Left cardiac atrium (tissue), 4 donors: ENCODE measurements around the gene EXOC1L. TPM values are rescaled to one million over a fixed set of nuclear protein-coding genes. Genes with fewer than 3 reads are reported as not detected.
A peak's percentile ranks its signal among the peaks of the same experiment; 100 is the strongest.

ENCODE experiments used
- ATAC-seq, 2 donors: fragments of 200-7000 bp; cut with Tn5 transposase; one replicate each; pipeline ENCODE4 v1.9.1; 2020; ENCODE audit warnings: mild to moderate bottlenecking in 2 of 2, moderate library complexity in 2 of 2
- DNase-seq: peaks from one replicate; pipeline ENCODE4 v3.0.0-alpha.2; 2020
- intact Hi-C, 2 donors: fragments of 100-400 bp; cut with DNase I; formaldehyde crosslinking; loops; one replicate each; pipeline versions ENCODE4 v1.14.1 to v1.15.1; 2022 to 2023
- total RNA-seq, 2 donors: library from RNA; stranded (reverse); fragmentation: NEBNext Ultra II Directional; extraction: Animal tissue kit (Norgen Biotek cat#: 25700); gene quantifications; one replicate each; pipeline ENCODE4 v1.2.1, GENCODE V29; 2021
- donor health status: DM: no; HTN: yes; CAD: no.
- donor health status: DM: no; HTN: yes; CAD: no; lungs with severe emphysema.
- donor health status: DM: yes; HTN: yes; CAD: no.
- donor health status: Dilated cardiomyopathy.

Gene EXOC1L
- total RNA-seq, 2 donors from 2014 or later = not detected

DNA sequence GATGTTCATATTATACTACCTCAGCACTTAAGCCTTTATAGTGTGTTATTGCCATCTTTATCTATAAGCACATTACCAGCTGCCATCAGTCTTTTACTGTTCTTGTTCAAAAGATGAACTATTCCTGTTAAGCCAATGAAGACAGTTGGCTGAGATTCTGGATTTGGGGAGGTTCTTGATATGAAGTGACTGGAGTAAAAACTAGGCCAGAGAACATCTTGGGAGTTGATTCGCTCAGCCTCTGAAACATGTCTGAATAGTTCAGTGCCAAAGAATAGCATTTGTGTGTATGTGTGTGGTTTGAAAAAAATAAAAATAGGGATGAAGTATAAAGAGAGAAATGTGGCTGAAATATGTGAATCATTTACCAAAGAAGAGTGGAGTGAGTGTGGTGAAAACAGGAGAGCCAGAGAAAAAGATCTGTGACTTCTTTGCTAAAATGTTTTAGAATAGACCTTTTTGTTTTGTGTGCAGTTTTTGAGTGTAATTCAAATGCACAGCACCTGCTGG lies 49.0 kb downstream of the EXOC1L start:
- ATAC-seq (no peak), DNase-seq (no peak)
- intact Hi-C loops = no loop called here

DNA sequence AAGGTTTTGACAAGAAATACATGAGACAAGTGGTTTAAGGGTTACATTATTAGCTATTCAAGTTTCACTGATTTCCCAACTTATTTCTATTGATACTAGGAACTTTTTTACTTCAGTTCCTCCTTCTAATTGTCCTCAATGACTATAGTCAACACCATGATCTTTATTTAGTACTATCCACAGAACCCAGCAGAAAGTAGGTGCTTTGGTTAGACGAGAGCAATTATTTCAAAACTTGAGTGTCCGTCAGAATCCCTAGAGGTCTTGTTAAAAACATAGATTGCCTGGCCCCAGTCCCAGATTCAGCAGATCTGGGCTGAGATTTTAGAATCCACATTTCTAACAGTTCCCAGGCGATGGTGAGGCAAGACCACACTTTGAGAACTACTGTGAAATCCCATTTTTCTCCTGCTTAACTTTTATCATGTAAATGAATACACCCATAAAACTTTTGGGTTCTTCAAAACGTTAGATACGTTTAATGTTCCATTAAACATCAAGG lies 51.8 kb downstream of the EXOC1L start:
- ATAC-seq (peak in 1 of 2 donors; percentile 53), DNase-seq (no peak)
- intact Hi-C loops = no loop called here

DNA sequence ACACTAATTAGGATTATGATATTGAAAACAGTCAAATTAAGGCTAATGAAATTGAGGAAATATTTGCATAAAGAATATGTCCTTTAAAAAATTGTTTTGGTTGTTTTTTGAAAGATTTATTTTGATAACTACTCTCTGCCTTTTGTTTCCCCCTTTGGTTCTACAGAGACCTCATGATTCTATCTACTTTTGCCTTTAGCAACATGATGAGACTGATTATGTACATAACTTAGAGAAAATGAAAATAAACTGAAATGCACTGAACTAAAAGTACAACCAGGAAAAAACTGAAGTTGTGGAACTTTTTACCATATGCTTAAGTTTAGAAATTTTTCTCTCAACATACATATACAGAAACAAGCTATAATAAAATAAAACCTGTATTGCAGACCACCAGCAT lies 55.2 kb downstream of the EXOC1L start:
- intact Hi-C loops = no loop called here
- no peak for ATAC-seq
- no peak for DNase-seq

DNA sequence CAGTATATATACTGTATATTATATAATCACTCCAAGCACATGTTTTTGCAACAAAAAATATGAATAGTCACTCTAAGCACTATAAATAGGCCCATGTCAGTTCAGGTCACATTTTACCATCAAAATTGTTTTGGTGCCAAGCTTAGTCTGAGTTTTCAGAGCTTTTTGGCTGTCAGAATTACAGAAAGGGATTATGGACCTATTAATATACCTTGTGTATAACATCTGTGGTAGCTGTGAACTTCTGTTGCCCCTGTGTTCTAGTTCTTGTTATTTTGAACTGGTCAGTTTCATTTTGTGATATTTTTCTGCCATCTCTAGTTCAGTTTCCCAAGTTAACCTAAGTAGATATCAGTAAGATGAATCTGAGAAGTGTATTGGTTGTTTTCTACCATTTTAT lies 56.8 kb downstream of the EXOC1L start:
- no peak for ATAC-seq
- DNase-seq = no peak
- intact Hi-C loops = no loop called here

DNA sequence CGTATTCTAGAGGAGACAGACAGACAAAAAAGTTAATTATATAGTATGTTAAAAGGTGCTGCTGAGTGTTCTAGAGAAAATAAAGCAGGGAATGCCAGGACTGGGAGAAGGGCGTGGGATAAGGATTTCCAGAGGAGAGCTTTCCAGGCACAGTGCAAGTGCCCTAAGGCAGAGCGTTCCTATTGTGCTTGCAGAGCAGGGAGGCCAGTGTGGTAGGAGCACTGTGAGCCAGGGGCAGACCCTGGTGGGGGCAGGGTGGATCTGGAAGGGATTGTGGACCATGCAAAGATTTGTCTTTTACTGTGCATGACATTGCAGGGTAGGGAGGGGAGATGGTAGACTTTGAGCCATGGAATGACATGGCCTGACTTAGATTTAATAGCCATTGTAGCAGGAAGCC lies 59.6 kb downstream of the EXOC1L start:
- ATAC-seq = no peak
- intact Hi-C loops = no loop called here
- DNase-seq = no peak

DNA sequence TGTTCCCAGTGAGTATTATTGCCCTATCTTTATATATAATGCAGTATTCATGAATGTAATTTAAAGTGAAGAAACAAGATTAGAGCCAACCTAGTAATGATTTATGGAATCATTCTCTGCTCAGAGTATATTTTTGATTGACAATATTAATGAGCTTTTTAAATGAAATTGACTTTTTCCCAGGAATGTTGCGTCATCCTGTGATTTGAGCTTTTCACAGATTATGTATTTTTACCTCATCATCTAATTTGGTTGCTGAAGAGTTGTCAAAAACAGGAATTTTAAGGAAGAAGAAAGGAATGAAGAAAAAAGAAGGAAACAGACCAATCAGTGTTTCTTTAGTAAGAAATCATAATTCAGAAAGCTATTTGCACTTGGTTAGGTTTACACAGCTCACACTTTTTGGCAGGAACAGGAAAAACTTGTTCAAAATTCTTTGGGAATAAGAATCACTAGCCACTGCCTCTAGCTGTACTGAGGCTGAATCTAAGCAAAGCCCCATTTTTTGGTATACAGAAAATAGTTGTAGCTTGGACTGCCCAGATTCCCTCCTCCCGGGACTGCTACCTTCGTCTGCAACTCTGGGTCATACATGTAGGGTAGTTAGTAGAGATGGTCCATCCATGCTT lies 61.2 kb downstream of the EXOC1L start:
- DNase-seq (no peak), ATAC-seq (no peak)
- intact Hi-C loops = no loop called here

DNA sequence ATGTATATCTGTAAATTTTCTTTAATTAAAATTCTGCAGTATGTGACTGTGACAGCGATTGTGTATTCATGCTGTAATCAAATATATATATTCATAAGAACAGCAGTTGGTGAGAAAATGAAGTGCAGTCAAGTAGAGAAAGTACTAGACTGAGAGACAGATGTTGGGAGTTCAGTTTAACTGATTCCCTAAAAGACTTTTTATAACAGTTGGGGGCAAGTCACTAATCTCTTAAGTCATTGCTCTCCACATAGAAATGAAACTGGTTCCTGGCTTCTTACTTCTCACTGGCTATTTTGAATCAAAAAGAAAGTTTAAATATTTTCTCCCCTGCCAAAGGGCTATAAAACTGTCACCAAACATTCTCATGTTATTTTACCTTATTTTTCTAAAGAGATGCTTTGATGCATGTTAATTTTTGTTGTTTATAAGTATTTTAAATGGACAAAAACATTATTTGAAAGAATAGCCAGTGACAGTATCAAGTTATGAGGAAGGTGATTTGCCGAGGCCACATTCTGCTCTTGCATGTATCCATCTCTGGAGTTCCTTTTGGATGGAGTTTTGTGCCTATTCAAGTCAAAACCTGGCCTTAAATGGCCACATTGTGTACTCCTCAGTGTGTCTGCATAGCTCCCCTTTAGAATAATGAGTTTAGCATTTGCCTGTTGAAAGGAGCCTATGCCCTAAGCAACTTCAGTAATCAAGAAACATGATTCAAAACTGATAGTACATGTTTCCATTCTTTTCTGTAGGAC lies 64.7 kb downstream of the EXOC1L start:
- intact Hi-C loops = no loop called here
- DNase-seq (no peak), ATAC-seq (no peak)

DNA sequence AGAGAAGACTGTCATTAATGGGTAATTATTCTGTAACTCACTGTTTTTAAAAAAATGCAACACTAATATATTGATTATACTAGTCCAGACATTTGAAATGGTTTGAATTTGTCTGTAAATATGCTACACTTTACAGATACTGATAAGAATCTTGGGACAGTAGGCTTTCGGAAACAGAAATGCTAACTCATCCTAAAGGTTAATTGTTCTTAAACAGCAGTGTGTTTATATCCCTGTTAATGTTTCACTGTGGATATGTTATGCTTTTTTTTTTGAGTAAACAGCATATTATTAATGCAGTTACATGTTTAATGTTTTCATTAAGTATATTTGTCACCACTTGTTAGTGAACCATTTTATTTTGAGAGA lies 65.2 kb downstream of the EXOC1L start:
- no peak for DNase-seq
- intact Hi-C loops = no loop called here

More for the DNA sequence above, 65.2 kb downstream of the EXOC1L start:
- ATAC-seq = no peak

Other genes with a start within 250 kb of the EXOC1L start
- gene PDCL2, start 227.5 kb upstream of the EXOC1L start, total RNA-seq = not detected
- not detected for gene NMU, start 183.5 kb upstream of the EXOC1L start, total RNA-seq
- gene EXOC1, start 33.9 kb downstream of the EXOC1L start, total RNA-seq = 10 to 100 TPM; 22.4 to 22.5 TPM
- gene CEP135, start 129.2 kb downstream of the EXOC1L start, total RNA-seq = 1 to 10 TPM; 2.8 to 3.2 TPM